ENCODE results near the gene FHOD3.

The FHOD3 gene

GRCh38 chr18:36729197-36729596, 431.7 kb downstream of the FHOD3 start:
- TF ChIP-seq REST (IDR thresholded peaks at IDR 0.05; ENCODE audit: insufficient replicate concordance, low read depth) (no peak), CTCF (IDR thresholded peaks at IDR 0.05; ENCODE audit: insufficient read depth, low read length) (no peak), POLR2AphosphoS5 (IDR thresholded peaks at IDR 0.05; ENCODE audit: low read depth) (no peak), GABPA (IDR thresholded peaks at IDR 0.05; ENCODE audit: low read depth) (no peak), SPI1 (IDR thresholded peaks at IDR 0.05; ENCODE audit: borderline replicate concordance, low read depth) (no peak)
- Histone ChIP-seq H3K4me3 (replicated peaks; ENCODE audit: insufficient read depth, low read length) (no peak overlapping the region), H3K27me3 (ENCODE audit: insufficient read depth, poor library complexity, severe bottlenecking) (peaks cover 4% of the 10 kb centered on the region), H3K27ac (replicated peaks) (no peak overlapping the region)
- DNase-seq (ENCODE audit: low read depth in 1 of 2, low spot score in 1 of 2): no peak

- H3K27ac ChIP-seq (replicated peaks): no peak overlapping the region
- no peak for DNase-seq (ENCODE audit: low read depth in 1 of 2, low spot score in 1 of 2)
- TF ChIP-seq REST (IDR thresholded peaks at IDR 0.05; ENCODE audit: insufficient replicate concordance, low read depth): no peak
- no peak for TF ChIP-seq GABPA (IDR thresholded peaks at IDR 0.05; ENCODE audit: low read depth)
- TF ChIP-seq SPI1 (IDR thresholded peaks at IDR 0.05; ENCODE audit: borderline replicate concordance, low read depth): no peak
- no peak for TF ChIP-seq CTCF (IDR thresholded peaks at IDR 0.05; ENCODE audit: insufficient read depth, low read length)
- no peak for TF ChIP-seq POLR2AphosphoS5 (IDR thresholded peaks at IDR 0.05; ENCODE audit: low read depth)
- peaks cover 7% of the 10 kb centered on the region for H3K27me3 ChIP-seq (ENCODE audit: insufficient read depth, poor library complexity, severe bottlenecking)
- no peak overlapping the region for H3K4me3 ChIP-seq (replicated peaks; ENCODE audit: insufficient read depth, low read length)
Measured at GRCh38 chr18:36732264-36732663, 434.8 kb downstream of the FHOD3 start.

GRCh38 chr18:36733150-36733549, 435.6 kb downstream of the FHOD3 start:
- Histone ChIP-seq H3K27me3 (ENCODE audit: insufficient read depth, poor library complexity, severe bottlenecking) (peaks cover 3% of the 10 kb centered on the region), H3K4me3 (replicated peaks; ENCODE audit: insufficient read depth, low read length) (no peak overlapping the region), H3K27ac (replicated peaks) (no peak overlapping the region)
- DNase-seq (ENCODE audit: low read depth in 1 of 2, low spot score in 1 of 2): no peak
- TF ChIP-seq CTCF (IDR thresholded peaks at IDR 0.05; ENCODE audit: insufficient read depth, low read length): no peak
- no peak for TF ChIP-seq SPI1 (IDR thresholded peaks at IDR 0.05; ENCODE audit: borderline replicate concordance, low read depth)
- no peak for TF ChIP-seq POLR2AphosphoS5 (IDR thresholded peaks at IDR 0.05; ENCODE audit: low read depth)
- TF ChIP-seq GABPA (IDR thresholded peaks at IDR 0.05; ENCODE audit: low read depth): no peak
- TF ChIP-seq REST (IDR thresholded peaks at IDR 0.05; ENCODE audit: insufficient replicate concordance, low read depth): no peak
